ENCODE data around the gene TEX12. TPM values are rescaled to one million over a fixed set of nuclear protein-coding genes. Genes with fewer than 3 reads are reported as not detected.
"Not testable (repeated sequence)": the region's sequence is repeated elsewhere in the genome, so short reads cannot be mapped to it uniquely, and the experiment has no call there.

Gene TEX12
- total RNA-seq, 1 experiment from 2014 or later = 0.21 TPM

DNA sequence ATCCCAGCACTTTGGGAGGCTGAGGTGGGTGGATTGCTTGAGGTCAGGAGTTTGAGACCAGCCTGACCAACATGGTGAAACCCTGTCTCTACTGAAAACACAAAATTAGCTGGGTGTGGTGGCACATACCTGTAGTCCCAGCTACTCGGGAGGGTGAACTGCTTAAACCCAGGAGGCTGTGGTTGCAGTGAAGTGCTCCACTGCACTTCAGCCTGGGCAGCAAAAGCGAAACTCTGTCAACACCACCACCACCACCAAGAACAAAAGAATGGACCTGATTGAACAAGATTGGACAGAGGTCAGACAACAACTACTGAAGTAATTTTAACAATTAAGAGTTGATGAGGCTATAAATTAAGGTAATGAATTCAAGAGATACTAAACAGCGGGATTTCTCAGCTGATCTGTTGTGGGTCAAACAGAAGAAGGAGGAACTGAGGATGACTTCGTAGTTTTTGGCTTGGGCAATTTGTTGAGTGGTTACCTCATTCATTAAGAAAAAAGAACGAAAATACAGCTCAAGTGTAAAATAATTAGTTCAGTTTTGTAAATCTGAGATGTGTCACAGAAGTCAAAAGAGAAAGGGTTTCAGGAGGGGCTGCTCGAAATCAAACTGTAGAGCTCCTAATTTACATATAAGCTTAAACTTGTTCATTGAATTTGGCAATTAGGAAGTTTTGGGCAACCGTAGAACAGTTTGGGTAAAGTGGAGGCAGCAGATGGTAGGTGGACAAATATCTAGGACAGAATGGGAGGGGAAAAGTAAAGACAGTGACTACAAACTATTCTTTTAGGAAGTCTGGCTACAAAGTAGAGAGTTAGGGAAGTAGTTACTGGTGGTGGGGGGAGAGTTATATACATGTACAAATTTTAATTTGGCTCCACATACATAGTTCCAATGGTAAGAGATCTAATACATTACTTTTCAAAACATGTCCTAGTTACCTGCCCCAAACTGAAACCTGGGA is 7.8 kb upstream of the TEX12 start:
- DNase-seq = no peak
- no peaks in the 10 kb centered on the region for H3K27me3 ChIP-seq (ENCODE audit: control insufficient read depth, insufficient read depth, low read length)
- H3K36me3 ChIP-seq (replicated peaks; ENCODE audit: control insufficient read depth, insufficient read depth, low read length) = no peaks in the 10 kb centered on the region
- no peak overlapping the region for H3K4me3 ChIP-seq (ENCODE audit: insufficient read depth, low read depth, low read length)

- Histone ChIP-seq H3K4me3 (ENCODE audit: insufficient read depth, low read depth, low read length) (no peak overlapping the region), H3K27me3 (ENCODE audit: control insufficient read depth, insufficient read depth, low read length) (no peaks in the 10 kb centered on the region), H3K36me3 (replicated peaks; ENCODE audit: control insufficient read depth, insufficient read depth, low read length) (no peaks in the 10 kb centered on the region)
- no peak for DNase-seq
Observed at GRCh38 chr11:112160091-112160848, 6.9 kb upstream of the TEX12 start.

- H3K4me3 ChIP-seq (ENCODE audit: insufficient read depth, low read depth, low read length) = no peak overlapping the region
- no peaks in the 10 kb centered on the region for H3K27me3 ChIP-seq (ENCODE audit: control insufficient read depth, insufficient read depth, low read length)
Observed at GRCh38 chr11:112161012-112161411, 6.2 kb upstream of the TEX12 start.

GRCh38 chr11:112162200-112162599 is 5.0 kb upstream of the TEX12 start:
- not testable (repeated sequence) for H3K4me3 ChIP-seq (ENCODE audit: insufficient read depth, low read depth, low read length); H3K27me3 ChIP-seq (ENCODE audit: control insufficient read depth, insufficient read depth, low read length); DNase-seq; H3K36me3 ChIP-seq (replicated peaks; ENCODE audit: control insufficient read depth, insufficient read depth, low read length)

More at GRCh38 chr11:112161012-112161411, 6.2 kb upstream of the TEX12 start:
- no peaks in the 10 kb centered on the region for H3K36me3 ChIP-seq (replicated peaks; ENCODE audit: control insufficient read depth, insufficient read depth, low read length)
- DNase-seq = no peak

DNA sequence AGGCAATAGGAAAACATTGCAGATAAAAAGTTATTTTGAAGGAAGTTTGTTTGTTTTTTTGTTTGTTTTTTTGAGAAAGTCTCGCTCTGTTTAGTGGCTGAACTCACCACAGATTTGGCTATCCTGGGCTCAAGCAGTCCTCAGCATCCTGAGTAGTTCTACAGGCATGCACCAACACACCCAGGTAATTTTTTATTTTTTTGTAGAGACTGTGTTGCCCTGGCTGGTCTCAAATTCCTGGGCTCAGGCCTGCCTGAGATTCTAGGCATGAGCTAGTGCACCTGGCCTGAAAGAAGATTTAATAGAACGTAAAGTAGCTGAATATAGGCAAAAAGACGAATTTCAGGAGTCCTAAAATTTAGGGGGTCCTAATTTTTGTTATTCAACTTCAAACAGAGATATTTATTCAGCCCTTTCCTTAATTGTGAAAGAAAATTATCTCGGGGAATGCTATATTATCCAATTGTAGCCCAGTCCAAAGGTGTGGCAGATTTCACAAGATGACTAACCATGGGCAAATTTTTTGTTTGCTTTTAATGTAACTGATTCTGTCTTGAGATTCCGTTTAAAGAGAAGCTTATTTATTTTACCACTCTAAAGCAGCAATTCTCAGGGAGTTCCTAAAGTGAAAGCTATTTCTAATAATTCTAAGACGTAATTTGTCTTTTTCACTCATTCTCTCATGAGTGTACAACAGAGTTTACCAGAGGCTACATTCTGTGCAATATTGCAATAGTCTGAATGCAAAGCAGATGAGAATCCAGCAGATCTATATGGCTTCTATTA is 4.2 kb upstream of the TEX12 start:
- Histone ChIP-seq H3K36me3 (replicated peaks; ENCODE audit: control insufficient read depth, insufficient read depth, low read length) (no peaks in the 10 kb centered on the region), H3K4me3 (ENCODE audit: insufficient read depth, low read depth, low read length) (no peak overlapping the region), H3K27me3 (ENCODE audit: control insufficient read depth, insufficient read depth, low read length) (no peaks in the 10 kb centered on the region)
- no peak for DNase-seq

GRCh38 chr11:112163875-112164685 is 3.1 kb upstream of the TEX12 start, which contains the start of gene IL18:
Gene IL18, minus strand, starts transcription at chr11:112164094. Its CDS starts 9,041 bp downstream, at chr11:112155053.
- no peaks in the 10 kb centered on the region for H3K36me3 ChIP-seq (replicated peaks; ENCODE audit: control insufficient read depth, insufficient read depth, low read length)
- DNase-seq = peak; percentile 69
- H3K4me3 ChIP-seq (ENCODE audit: insufficient read depth, low read depth, low read length) = no peak within 1 kb of the TSS

DNA sequence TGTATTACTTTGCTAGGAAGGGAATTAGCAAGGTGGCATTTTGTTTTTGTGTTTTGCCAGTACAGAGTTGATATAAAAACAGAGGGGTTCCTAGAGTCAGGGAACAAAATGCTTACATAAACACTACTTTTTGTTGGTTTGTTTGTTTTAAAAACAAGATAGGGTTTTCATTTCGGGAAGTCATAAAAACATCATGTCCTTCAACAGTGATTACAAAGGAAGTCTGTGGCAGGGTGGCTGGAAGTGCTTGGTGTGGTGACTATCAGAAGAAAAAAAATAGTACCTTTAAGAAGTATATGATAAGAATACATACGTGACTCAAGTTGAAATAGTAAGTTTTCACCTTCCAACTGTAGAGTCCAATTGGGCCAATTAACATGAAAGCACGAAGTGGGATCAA is 2.1 kb upstream of the TEX12 start:
- H3K4me3 ChIP-seq (ENCODE audit: insufficient read depth, low read depth, low read length) = no peak overlapping the region
- no peak for DNase-seq
- no peaks in the 10 kb centered on the region for H3K27me3 ChIP-seq (ENCODE audit: control insufficient read depth, insufficient read depth, low read length)
- no peaks in the 10 kb centered on the region for H3K36me3 ChIP-seq (replicated peaks; ENCODE audit: control insufficient read depth, insufficient read depth, low read length)

More at GRCh38 chr11:112163875-112164685, 3.1 kb upstream of the TEX12 start, which contains the start of gene IL18:
- no peaks in the 10 kb centered on the region for H3K27me3 ChIP-seq (ENCODE audit: control insufficient read depth, insufficient read depth, low read length)

DNA sequence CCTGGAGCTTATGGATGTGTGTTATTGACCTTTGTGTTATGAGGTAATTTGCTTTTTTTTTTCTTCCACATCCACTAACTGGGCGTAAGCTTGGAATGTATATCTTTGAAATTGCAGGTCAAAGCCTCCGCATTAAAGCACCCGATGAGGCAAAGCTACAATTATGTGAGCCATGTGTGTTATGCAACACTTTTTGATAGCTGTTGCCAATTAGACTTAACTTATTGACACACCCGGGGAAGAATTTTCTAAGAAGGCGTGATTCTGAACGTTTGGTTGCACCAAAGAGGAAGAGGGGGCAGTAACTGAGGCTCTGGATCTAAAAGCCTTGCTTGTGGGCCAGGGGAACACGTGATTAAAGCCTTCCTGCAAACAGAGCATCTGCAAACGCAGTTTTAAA is 610 bp upstream of the TEX12 start:
- Histone ChIP-seq H3K36me3 (replicated peaks; ENCODE audit: control insufficient read depth, insufficient read depth, low read length) (no peaks in the 10 kb centered on the region), H3K4me3 (ENCODE audit: insufficient read depth, low read depth, low read length) (no peak overlapping the region), H3K27me3 (ENCODE audit: control insufficient read depth, insufficient read depth, low read length) (no peaks in the 10 kb centered on the region)
- no peak for DNase-seq

GRCh38 chr11:112172362-112172994 is 5.3 kb downstream of the TEX12 start:
- no peaks in the 10 kb centered on the region for H3K27me3 ChIP-seq (ENCODE audit: control insufficient read depth, insufficient read depth, low read length)
- no peak overlapping the region for H3K4me3 ChIP-seq (ENCODE audit: insufficient read depth, low read depth, low read length)
- H3K36me3 ChIP-seq (replicated peaks; ENCODE audit: control insufficient read depth, insufficient read depth, low read length) = no peaks in the 10 kb centered on the region
- no peak for DNase-seq

GRCh38 chr11:112173152-112173551 is 6.0 kb downstream of the TEX12 start:
- Histone ChIP-seq H3K27me3 (ENCODE audit: control insufficient read depth, insufficient read depth, low read length) (no peaks in the 10 kb centered on the region), H3K4me3 (ENCODE audit: insufficient read depth, low read depth, low read length) (no peak overlapping the region), H3K36me3 (replicated peaks; ENCODE audit: control insufficient read depth, insufficient read depth, low read length) (no peaks in the 10 kb centered on the region)
- DNase-seq = no peak

GRCh38 chr11:112174789-112175598 is 7.8 kb downstream of the TEX12 start, which contains the start of gene BCO2:
Gene BCO2, plus strand, starts transcription at chr11:112175512. Its CDS starts 90 bp downstream, at chr11:112175602.
- Histone ChIP-seq H3K27me3 (ENCODE audit: control insufficient read depth, insufficient read depth, low read length) (no peaks in the 10 kb centered on the region), H3K36me3 (replicated peaks; ENCODE audit: control insufficient read depth, insufficient read depth, low read length) (no peaks in the 10 kb centered on the region), H3K4me3 (ENCODE audit: insufficient read depth, low read depth, low read length) (no peak within 1 kb of the TSS)
- DNase-seq = peak; percentile 68

GRCh38 chr11:112175599-112175952 is 8.4 kb downstream of the TEX12 start:
- H3K27me3 ChIP-seq (ENCODE audit: control insufficient read depth, insufficient read depth, low read length) = no peaks in the 10 kb centered on the region
- no peak overlapping the region for H3K4me3 ChIP-seq (ENCODE audit: insufficient read depth, low read depth, low read length)
- no peaks in the 10 kb centered on the region for H3K36me3 ChIP-seq (replicated peaks; ENCODE audit: control insufficient read depth, insufficient read depth, low read length)
- no peak for DNase-seq
